HL-60/S4 (cell line): ENCODE measurements around the gene PCDHB16.
"Not testable (repeated sequence)": the region's sequence is repeated elsewhere in the genome, so short reads cannot be mapped to it uniquely, and the experiment has no call there.

Experiments used
- in situ Hi-C: fragments of 300-500 bp; cut with MboI; formaldehyde crosslinking; loops from 2 replicates; pipeline ENCODE4 v1.14.3; 2022; ENCODE audit warnings: low sequenced_read_pairs

The PCDHB16 gene

DNA sequence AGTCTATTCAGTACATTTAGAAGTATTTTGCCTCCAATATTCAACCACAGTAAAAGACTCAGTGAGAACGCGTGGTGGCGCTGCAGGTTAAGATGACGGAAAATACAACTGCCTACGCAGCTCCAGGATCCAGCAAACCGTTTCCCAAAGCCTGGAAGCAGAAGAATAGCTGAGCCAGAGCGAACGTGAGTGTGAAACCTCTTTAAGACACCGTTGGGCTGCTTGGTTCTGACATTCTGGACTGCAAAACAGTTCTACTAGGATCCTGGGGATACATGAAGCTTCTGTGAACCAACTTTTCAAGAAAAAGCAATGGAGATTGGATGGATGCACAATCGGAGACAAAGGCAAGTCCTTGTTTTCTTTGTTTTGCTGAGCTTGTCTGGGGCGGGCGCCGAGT is at the start of gene PCDHB16:
Gene PCDHB16 (plus strand): TSS at position 140 of the 400 bp plus-strand sequence. CDS start 173 bp downstream, at position 313.
- in situ Hi-C loops: loop anchor here (25.0 kb wide), 1 partner anchor 380 kb away; no protein-coding TSS in a partner anchor

DNA sequence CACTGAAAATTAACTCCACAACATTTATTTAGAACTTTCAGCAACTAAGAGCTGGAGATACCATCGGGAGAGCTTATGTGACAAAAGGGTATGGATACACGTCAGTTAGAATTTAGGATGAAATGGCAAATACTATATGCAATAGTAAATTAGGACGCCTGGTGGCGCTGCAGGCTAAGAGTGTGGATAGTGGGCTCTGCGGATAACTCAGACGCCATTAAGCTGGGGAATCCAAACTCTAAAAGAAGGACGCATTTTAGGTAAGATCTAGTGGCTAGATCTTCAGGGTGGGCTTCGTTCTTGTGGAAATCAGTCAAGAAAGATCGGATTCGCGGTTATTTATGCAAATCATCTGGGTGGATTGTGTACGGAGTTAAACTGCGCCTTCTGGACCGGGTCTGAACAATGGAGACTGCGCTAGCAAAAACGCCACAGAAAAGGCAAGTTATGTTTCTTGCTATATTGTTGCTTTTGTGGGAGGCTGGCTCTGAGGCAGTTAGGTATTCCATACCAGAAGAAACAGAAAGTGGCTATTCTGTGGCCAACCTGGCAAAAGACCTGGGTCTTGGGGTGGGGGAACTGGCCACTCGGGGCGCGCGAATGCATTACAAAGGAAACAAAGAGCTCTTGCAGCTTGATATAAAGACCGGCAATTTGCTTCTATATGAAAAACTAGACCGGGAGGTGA is 47.0 kb upstream of the PCDHB16 start, which contains the start of gene PCDHB5:
Gene PCDHB5 (plus strand): TSS at position 177 of the 688 bp plus-strand sequence. CDS start 229 bp downstream, at position 406.
- in situ Hi-C loops: no loop called here

DNA sequence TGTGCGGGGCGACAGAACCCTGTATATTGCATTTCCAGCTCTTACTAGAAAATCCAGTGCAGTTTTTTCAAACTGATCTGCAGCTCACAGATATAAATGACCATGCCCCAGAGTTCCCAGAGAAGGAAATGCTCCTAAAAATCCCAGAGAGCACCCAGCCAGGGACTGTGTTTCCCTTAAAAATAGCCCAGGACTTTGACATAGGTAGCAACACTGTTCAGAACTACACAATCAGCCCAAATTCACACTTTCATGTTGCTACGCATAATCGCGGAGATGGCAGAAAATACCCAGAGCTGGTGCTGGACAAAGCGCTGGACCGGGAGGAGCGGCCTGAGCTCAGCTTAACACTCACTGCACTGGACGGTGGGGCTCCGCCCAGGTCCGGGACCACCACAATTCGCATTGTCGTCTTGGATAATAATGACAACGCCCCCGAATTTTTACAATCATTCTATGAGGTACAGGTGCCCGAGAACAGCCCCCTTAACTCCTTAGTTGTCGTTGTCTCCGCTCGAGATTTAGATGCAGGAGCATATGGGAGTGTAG is 46.4 kb upstream of the PCDHB16 start:
- in situ Hi-C loops: no loop called here

GRCh38 chr5:141137346-141137745 is 44.8 kb upstream of the PCDHB16 start:
- in situ Hi-C loops: not testable (repeated sequence)

- in situ Hi-C loops: no loop called here
Measured at GRCh38 chr5:141149812-141150211, 32.4 kb upstream of the PCDHB16 start, which contains the start of gene PCDHB6. PCDHB6 (plus strand) TSS chr5:141150057; CDS start chr5:141150258, 201 bp downstream.

GRCh38 chr5:141150224-141150992 is 31.8 kb upstream of the PCDHB16 start:
- in situ Hi-C loops: no loop called here

DNA sequence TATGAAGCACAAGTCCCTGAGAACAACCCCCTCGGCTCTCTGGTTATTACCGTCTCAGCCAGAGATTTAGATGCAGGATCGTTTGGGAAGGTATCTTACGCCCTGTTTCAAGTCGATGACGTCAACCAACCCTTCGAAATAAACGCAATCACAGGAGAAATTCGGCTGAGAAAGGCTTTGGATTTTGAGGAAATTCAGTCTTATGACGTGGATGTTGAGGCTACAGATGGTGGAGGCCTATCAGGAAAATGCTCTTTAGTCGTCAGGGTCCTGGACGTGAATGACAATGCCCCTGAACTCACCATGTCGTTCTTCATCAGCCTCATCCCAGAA is 31.2 kb upstream of the PCDHB16 start:
- in situ Hi-C loops: no loop called here

DNA sequence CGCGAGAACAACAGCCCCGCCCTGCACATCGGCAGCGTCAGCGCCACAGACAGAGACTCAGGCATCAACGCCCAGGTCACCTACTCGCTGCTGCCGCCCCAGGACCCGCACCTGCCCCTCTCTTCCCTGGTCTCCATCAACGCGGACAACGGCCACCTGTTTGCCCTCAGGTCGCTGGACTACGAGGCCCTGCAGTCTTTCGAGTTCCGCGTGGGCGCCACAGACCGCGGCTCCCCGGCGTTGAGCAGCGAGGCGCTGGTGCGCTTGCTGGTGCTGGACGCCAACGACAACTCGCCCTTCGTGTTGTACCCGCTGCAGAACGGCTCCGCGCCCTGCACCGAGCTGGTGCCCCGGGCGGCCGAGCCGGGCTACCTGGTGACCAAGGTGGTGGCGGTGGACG is 30.6 kb upstream of the PCDHB16 start:
- in situ Hi-C loops: not testable (repeated sequence)

DNA sequence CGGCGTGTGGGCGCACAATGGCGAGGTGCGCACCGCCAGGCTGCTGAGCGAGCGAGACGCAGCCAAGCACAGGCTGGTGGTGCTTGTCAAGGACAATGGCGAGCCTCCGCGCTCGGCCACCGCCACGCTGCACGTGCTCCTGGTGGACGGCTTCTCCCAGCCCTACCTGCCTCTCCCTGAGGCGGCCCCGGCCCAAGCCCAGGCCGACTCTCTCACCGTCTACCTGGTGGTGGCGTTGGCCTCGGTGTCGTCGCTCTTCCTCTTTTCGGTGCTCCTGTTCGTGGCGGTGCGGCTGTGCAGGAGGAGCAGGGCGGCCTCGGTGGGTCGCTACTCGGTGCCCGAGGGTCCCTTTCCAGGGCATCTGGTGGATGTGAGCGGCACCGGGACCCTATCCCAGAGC is 30.1 kb upstream of the PCDHB16 start:
- in situ Hi-C loops: not testable (repeated sequence)

DNA sequence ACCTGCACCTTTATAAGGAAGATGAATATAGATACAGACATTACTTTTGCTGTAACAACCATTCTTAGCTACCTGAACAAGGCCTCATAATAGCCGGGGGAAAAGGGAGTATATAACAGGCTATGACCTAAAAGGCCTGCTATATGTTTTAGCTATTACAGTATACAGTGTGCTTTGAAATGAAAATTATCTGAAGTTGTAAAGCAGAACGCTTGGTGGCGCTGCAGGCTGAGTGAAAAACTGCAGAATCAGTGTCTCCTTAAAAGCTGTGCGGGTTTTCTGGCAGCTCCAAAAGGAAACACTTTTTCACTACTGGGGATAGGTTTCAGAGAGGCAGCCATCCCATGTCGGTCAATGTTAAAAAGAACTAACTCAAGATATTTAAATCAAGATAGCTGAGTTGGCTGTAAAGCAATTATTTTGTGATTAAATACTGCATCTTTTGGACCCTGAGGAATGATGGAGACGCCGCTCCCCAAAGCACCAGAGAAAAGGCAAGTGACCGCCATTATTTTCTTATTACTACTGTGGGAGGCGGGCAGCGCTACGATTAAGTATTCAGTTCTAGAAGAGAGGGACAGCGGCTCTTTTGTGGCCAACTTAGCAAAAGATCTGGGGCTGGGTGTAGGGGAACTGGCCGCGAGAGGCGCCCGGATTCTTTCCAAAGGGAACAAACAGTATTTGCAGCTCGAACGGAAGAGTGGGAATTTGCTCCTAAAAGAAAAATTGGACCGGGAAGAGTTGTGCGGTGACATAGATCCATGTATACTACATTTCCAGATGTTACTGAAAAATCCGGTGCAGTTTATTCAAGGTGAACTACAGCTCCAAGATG is 26.4 kb upstream of the PCDHB16 start:
- in situ Hi-C loops: no loop called here

DNA sequence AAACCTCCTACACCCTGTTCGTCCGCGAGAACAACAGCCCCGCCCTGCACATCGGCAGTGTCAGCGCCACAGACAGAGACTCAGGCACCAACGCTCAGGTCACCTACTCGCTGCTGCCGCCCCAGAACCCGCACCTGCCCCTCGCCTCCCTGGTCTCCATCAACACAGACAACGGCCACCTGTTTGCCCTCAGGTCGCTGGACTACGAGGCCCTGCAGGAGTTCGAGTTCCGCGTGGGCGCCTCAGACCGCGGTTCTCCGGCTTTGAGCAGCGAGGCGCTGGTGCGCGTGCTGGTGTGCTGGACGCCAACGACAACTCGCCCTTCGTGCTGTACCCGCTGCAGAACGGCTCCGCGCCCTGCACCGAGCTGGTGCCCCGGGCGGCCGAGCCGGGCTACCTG is 24.8 kb upstream of the PCDHB16 start:
- in situ Hi-C loops: not testable (repeated sequence)

DNA sequence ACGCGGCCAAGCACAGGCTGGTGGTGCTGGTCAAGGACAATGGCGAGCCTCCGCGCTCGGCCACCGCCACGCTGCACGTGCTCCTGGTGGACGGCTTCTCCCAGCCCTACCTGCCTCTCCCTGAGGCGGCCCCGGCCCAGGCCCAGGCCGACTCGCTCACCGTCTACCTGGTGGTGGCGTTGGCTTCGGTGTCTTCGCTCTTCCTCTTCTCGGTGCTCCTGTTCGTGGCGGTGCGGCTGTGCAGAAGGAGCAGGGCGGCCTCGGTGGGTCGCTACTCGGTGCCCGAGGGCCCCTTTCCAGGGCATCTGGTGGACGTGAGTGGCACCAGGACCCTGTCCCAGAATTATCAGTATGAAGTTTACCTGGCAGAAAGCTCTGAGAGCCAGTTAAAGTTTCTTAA is 24.3 kb upstream of the PCDHB16 start:
- in situ Hi-C loops: not testable (repeated sequence)

- in situ Hi-C loops: no loop called here
Measured at GRCh38 chr5:141172381-141173204, 9.6 kb upstream of the PCDHB16 start, which contains the start of gene PCDHB7. PCDHB7 (plus strand) TSS chr5:141172644; CDS start chr5:141172836, 192 bp downstream.

- in situ Hi-C loops: loop anchor here (25.0 kb wide), 1 partner anchor 388 kb away; no protein-coding TSS in a partner anchor
Measured at GRCh38 chr5:141174291-141175104, 7.7 kb upstream of the PCDHB16 start.

GRCh38 chr5:141175933-141176332 is 6.3 kb upstream of the PCDHB16 start:
- in situ Hi-C loops: loop anchor here (25.0 kb wide), 1 partner anchor 386 kb away; no protein-coding TSS in a partner anchor

DNA sequence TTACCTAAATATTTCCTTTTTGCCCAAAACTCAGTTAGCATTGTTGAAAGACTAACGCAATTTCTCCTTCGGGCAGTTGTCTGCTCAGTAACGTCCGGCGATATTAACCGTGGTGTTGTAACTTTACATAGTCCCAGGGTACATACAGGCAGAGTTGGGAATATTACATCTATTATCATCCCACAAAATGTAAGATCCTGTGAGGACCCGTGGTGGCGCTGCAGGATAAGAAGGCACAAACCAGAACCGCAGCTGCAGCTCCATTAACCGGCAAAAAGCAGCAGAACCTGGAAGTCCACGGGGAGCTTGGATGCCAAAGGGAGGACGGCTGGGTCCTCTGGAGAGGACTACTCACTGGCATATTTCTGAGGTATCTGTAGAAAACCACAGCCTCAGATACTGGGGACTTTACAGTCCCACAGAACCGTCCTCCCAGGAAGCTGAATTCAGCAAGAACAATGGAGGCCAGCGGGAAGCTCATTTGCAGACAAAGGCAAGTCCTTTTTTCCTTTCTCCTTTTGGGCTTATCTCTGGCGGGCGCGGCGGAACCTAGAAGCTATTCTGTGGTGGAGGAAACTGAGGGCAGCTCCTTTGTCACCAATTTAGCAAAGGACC is 4.5 kb upstream of the PCDHB16 start, which contains the start of gene PCDHB8:
Gene PCDHB8 (plus strand): TSS at position 214 of the 615 bp plus-strand sequence. CDS start 245 bp downstream, at position 459.
- in situ Hi-C loops: loop anchor here (25.0 kb wide), 1 partner anchor 385 kb away; no protein-coding TSS in a partner anchor

- in situ Hi-C loops: loop anchor here (25.0 kb wide), 1 partner anchor 383 kb away; no protein-coding TSS in a partner anchor
Measured at GRCh38 chr5:141179371-141179770, 2.8 kb upstream of the PCDHB16 start.

DNA sequence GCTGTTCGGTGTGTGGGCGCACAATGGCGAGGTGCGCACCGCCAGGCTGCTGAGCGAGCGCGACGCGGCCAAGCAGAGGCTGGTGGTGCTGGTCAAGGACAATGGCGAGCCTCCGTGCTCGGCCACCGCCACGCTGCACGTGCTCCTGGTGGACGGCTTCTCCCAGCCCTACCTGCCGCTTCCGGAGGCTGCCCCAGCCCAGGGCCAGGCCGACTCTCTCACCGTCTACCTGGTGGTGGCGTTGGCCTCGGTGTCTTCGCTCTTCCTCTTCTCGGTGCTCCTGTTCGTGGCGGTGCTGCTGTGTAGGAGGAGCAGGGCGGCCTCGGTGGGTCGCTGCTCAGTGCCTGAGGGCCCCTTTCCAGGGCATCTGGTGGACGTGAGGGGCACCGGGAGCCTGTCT is 2.3 kb upstream of the PCDHB16 start:
- in situ Hi-C loops: loop anchor here (25.0 kb wide), 1 partner anchor 382 kb away; no protein-coding TSS in a partner anchor
